Renal cortex interstitium (tissue), 11 donors: ENCODE data around the gene LIN28A. TPM values are rescaled to one million over a fixed set of nuclear protein-coding genes. Genes with fewer than 3 reads are reported as not detected.
"Not testable (repeated sequence)": the region's sequence is repeated elsewhere in the genome, so short reads cannot be mapped to it uniquely, and the experiment has no call there.

Experiments
- DNase-seq, 11 donors: peaks; one replicate each; pipeline ENCODE4 v3.0.0-alpha.2; 2013; ENCODE audit warnings: low read depth in 9 of 11, low spot score in 4 of 11; ENCODE audit errors: extremely low read depth in 1 of 11
- polyA plus RNA-seq, 3 donors: library from polyadenylated mRNA; unstranded; fragments of 120-200 nt; gene quantifications; one replicate each; pipeline ENCODE4 v1.2.1, GENCODE V29; 2013; ENCODE audit not compliant: insufficient read length in 3 of 3

Gene LIN28A
- polyA plus RNA-seq, 3 donors = 0.03 to 0.18 (median 0.06) TPM

- DNase-seq = no peak
These were observed 31.8 kb upstream of the LIN28A start for GRCh38 chr1:26378879-26379251.

- DNase-seq = no peak
These were observed 26.5 kb upstream of the LIN28A start for GRCh38 chr1:26384076-26384475.

GRCh38 chr1:26385063-26385462, 25.6 kb upstream of the LIN28A start:
- not testable (repeated sequence) for DNase-seq

GRCh38 chr1:26387447-26387846, 23.2 kb upstream of the LIN28A start:
- no peak for DNase-seq

- no peak for DNase-seq
These were observed 21.7 kb upstream of the LIN28A start for GRCh38 chr1:26388791-26389445.

GRCh38 chr1:26389604-26390247, 20.9 kb upstream of the LIN28A start:
- DNase-seq = no peak

GRCh38 chr1:26391450-26391849, 19.2 kb upstream of the LIN28A start:
- no peak for DNase-seq

- no peak for DNase-seq
These were observed 14.9 kb upstream of the LIN28A start for GRCh38 chr1:26395754-26396153.

- no peak for DNase-seq
These were observed 11.6 kb upstream of the LIN28A start for GRCh38 chr1:26399034-26399433.

GRCh38 chr1:26401891-26402290, 8.7 kb upstream of the LIN28A start:
- DNase-seq = no peak

- no peak for DNase-seq
These were observed 7.0 kb upstream of the LIN28A start for GRCh38 chr1:26403656-26404055.

- DNase-seq = no peak
These were observed 6.0 kb upstream of the LIN28A start for GRCh38 chr1:26404641-26405040.

- DNase-seq = no peak
These were observed 5.2 kb upstream of the LIN28A start for GRCh38 chr1:26405281-26405915.

GRCh38 chr1:26408604-26409003, 2.0 kb upstream of the LIN28A start:
- DNase-seq = peak; percentile 66 to 87 (median 80)

GRCh38 chr1:26409191-26409807, 1.3 kb upstream of the LIN28A start:
- no peak for DNase-seq

GRCh38 chr1:26411624-26412074, 1.0 kb downstream of the LIN28A start:
- DNase-seq = no peak

- DNase-seq = no peak
These were observed 1.7 kb downstream of the LIN28A start for GRCh38 chr1:26412180-26412840.

GRCh38 chr1:26413031-26413430, 2.4 kb downstream of the LIN28A start:
- DNase-seq = no peak

GRCh38 chr1:26417111-26417759, 6.6 kb downstream of the LIN28A start:
- peak in 10 of 11 donors; percentile 23 to 58 (median 40) for DNase-seq
